Gastroesophageal sphincter (tissue), 3 donors: ENCODE data around the gene HUS1.

Source experiments
- CTCF ChIP-seq, 4 experiments: fragments of 200-600 bp in 2 of 4; fragments of 450-650 bp in 2 of 4; sonication (generic) in 1 of 4; IDR thresholded peaks; one replicate each; pipeline ENCODE4 v1.5.1; 2017 to 2019; ENCODE audit warnings: antibody characterized with exemption in 4 of 4, mild to moderate bottlenecking in 2 of 4, moderate library complexity in 2 of 4
- EP300 ChIP-seq: sonication (generic); formaldehyde crosslinking; IDR thresholded peaks from one replicate; pipeline ENCODE4 v1.6.1; 2017; ENCODE audit warnings: antibody characterized with exemption, mild to moderate bottlenecking
- POLR2A ChIP-seq, 2 donors: fragments of 450-650 bp; IDR thresholded peaks; one replicate each; pipeline ENCODE4 v1.6.1; 2017; ENCODE audit warnings: antibody characterized with exemption in 2 of 2, mild to moderate bottlenecking in 2 of 2, moderate library complexity in 1 of 2
- POLR2AphosphoS5 ChIP-seq: sonication (generic); formaldehyde crosslinking; IDR thresholded peaks from one replicate; pipeline ENCODE4 v1.6.1; 2017; ENCODE audit warnings: antibody characterized with exemption

GRCh38 chr7:47990592-47990991 lies 11.2 kb upstream of the HUS1 start:
- no peak for TF ChIP-seq CTCF (IDR thresholded peaks at IDR 0.05)
- TF ChIP-seq POLR2AphosphoS5, result no peak
- no peak for TF ChIP-seq POLR2A (IDR thresholded peaks at IDR 0.05)
- TF ChIP-seq EP300, result no peak
